CD14-positive monocyte (primary cell): Measurements from ENCODE around the gene LDAF1. TPM values are rescaled to one million over a fixed set of nuclear protein-coding genes. Genes with fewer than 3 reads are reported as not detected.
A peak's percentile ranks its signal among the peaks of the same experiment; 100 is the strongest.
"Not testable (repeated sequence)": the region's sequence is repeated elsewhere in the genome, so short reads cannot be mapped to it uniquely, and the experiment has no call there.

Experiments used
- DNase-seq, 3 donors: peaks; one replicate each; pipeline ENCODE4 v3.0.0-alpha.2; 2011 to 2022
- H2AFZ ChIP-seq: 2 replicates; pipeline ENCODE4 v1.6.0; 2012; ENCODE audit warnings: mild to moderate bottlenecking, low read depth, low read length, inconsistent platforms; ENCODE audit not compliant: insufficient read depth, poor library complexity, severe bottlenecking
- H3K27ac ChIP-seq, 2 donors: 1 replicate in 1 of 2; 2 replicates in 1 of 2; pipeline ENCODE4 v1.5.1; 2012 to 2013; ENCODE audit warnings: low read length in 2 of 2, control low read depth in 1 of 2, inconsistent platforms in 1 of 2, low read depth in 1 of 2, mild to moderate bottlenecking in 1 of 2
- H3K27me3 ChIP-seq, 2 donors: one replicate each; pipeline versions ENCODE4 v1.6.0 to v1.6.1; 2011 to 2013; ENCODE audit warnings: low read length in 2 of 2; ENCODE audit not compliant: control insufficient read depth in 2 of 2, insufficient read depth in 2 of 2
- H3K36me3 ChIP-seq, 2 donors: replicated peaks in 1 of 2; 1 replicate in 1 of 2; 2 replicates in 1 of 2; pipeline versions ENCODE4 v1.5.1 to v1.6.1; 2012 to 2013; ENCODE audit warnings: low read length in 2 of 2, control low read depth in 1 of 2, inconsistent platforms in 1 of 2, mild to moderate bottlenecking in 1 of 2; ENCODE audit not compliant: insufficient read depth in 2 of 2, control insufficient read depth in 1 of 2
- H3K4me1 ChIP-seq, 2 donors: 1 replicate in 1 of 2; 2 replicates in 1 of 2; pipeline versions ENCODE4 v1.5.1 to v1.6.1; 2012 to 2013; ENCODE audit warnings: low read length in 2 of 2, control low read depth in 1 of 2, inconsistent platforms in 1 of 2, mild to moderate bottlenecking in 1 of 2, moderate library complexity in 1 of 2; ENCODE audit not compliant: insufficient read depth in 2 of 2, control insufficient read depth in 1 of 2
- H3K4me2 ChIP-seq: replicated peaks from 2 replicates; pipeline ENCODE3; 2012; ENCODE audit warnings: low read length, moderate library complexity, mild to moderate bottlenecking; ENCODE audit not compliant: poor library complexity, severe bottlenecking; ENCODE audit errors: extremely low read depth
- H3K4me3 ChIP-seq, 3 experiments: fragments of 200-600 bp in 1 of 3; sonication (generic) in 1 of 3; replicated peaks in 1 of 3; 1 replicate in 2 of 3; 2 replicates in 1 of 3; pipeline ENCODE4 v1.5.1; 2011 to 2013; ENCODE audit warnings: low read length in 3 of 3, mild to moderate bottlenecking in 3 of 3, control low read depth in 2 of 3, low read depth in 2 of 3, inconsistent platforms in 1 of 3, moderate library complexity in 1 of 3
- H3K79me2 ChIP-seq: 2 replicates; pipeline ENCODE4 v1.6.0; 2012; ENCODE audit warnings: mild to moderate bottlenecking, control low read depth, inconsistent platforms, low read length, moderate library complexity; ENCODE audit not compliant: insufficient read depth
- H3K9ac ChIP-seq: 2 replicates; pipeline ENCODE4 v1.6.0; 2017; ENCODE audit warnings: low read length, mild to moderate bottlenecking; ENCODE audit not compliant: insufficient read depth, poor library complexity, severe bottlenecking
- H3K9me3 ChIP-seq, 2 donors: replicated peaks in 1 of 2; 1 replicate in 1 of 2; 2 replicates in 1 of 2; pipeline versions ENCODE4 v1.5.1 to v1.6.1; 2012 to 2013; ENCODE audit warnings: low read length in 2 of 2, control low read depth in 1 of 2; ENCODE audit not compliant: control insufficient read depth in 1 of 2, insufficient read depth in 1 of 2
- H4K20me1 ChIP-seq: 2 replicates; pipeline ENCODE4 v1.6.0; 2012; ENCODE audit warnings: mild to moderate bottlenecking, low read length, control low read depth, moderate library complexity; ENCODE audit not compliant: insufficient read depth
- H3K27ac Mint-ChIP-seq, 7 donors: one replicate each; pipeline ENCODE4 v1.8.0; 2020; ENCODE audit warnings: mild to moderate bottlenecking in 7 of 7, mixed read lengths in 7 of 7, moderate library complexity in 6 of 7, inconsistent platforms in 2 of 7
- H3K27me3 Mint-ChIP-seq, 3 donors: one replicate each; pipeline ENCODE4 v1.8.0; 2021 to 2022; ENCODE audit warnings: low read depth in 3 of 3, mild to moderate bottlenecking in 3 of 3, mixed read lengths in 3 of 3, moderate library complexity in 3 of 3, inconsistent platforms in 1 of 3
- H3K36me3 Mint-ChIP-seq, 2 donors: one replicate each; pipeline ENCODE4 v1.8.0; 2020; ENCODE audit warnings: mixed read lengths in 2 of 2, inconsistent platforms in 1 of 2, mild to moderate bottlenecking in 1 of 2
- H3K4me1 Mint-ChIP-seq: one replicate; pipeline ENCODE4 v1.8.0; 2020; ENCODE audit warnings: mild to moderate bottlenecking, mixed read lengths
- H3K4me3 Mint-ChIP-seq, 2 donors: one replicate each; pipeline ENCODE4 v1.8.0; 2020; ENCODE audit warnings: mild to moderate bottlenecking in 2 of 2, mixed read lengths in 2 of 2, moderate library complexity in 1 of 2
- H3K9me3 Mint-ChIP-seq, 7 donors: one replicate each; pipeline ENCODE4 v1.8.0; 2020 to 2022; ENCODE audit warnings: mixed read lengths in 7 of 7, mild to moderate bottlenecking in 6 of 7, moderate library complexity in 6 of 7, inconsistent platforms in 2 of 7
- CTCF ChIP-seq: fragments of 200-600 bp; IDR thresholded peaks from one replicate; pipeline ENCODE4 v1.8.0; 2022; ENCODE audit warnings: antibody characterized with exemption, mild to moderate bottlenecking
- WGBS: methylation state at CpG from one replicate; pipeline ENCODE4 v1.1.5; 2013; ENCODE audit warnings: missing lambda C conversion rate; ENCODE audit not compliant: insufficient coverage; 5-methylcytosine and 5-hydroxymethylcytosine counted together
- intact Hi-C, 2 donors: fragments of 100-400 bp; cut with micrococcal nuclease; formaldehyde crosslinking; loops; one replicate each; pipeline versions ENCODE4 v1.15.0 to v1.15.1; 2023
- polyA plus RNA-seq, 3 donors: library from polyadenylated mRNA; depleted of rRNA in 1 of 3; unstranded in 2 of 3; stranded (reverse) in 1 of 3; fragments of 300-500 nt in 2 of 3; fragments of >200 nt in 1 of 3; fragmentation: Illumina TruSeq in 2 of 3; gene quantifications; 1 replicate in 2 of 3; 2 replicates in 1 of 3; pipeline ENCODE4 v1.2.3, GENCODE V29; 2012 to 2021

The LDAF1 gene
- polyA plus RNA-seq, 3 donors, result 10.1 to 24.3 (median 17.9) TPM

- Mint-ChIP-seq H3K4me1 (no peaks in the 10 kb centered on the region), H3K36me3 (peaks cover 53 to 59% of the 10 kb centered on the region in 2 donors), H3K9me3 (no peaks in the 10 kb centered on the region), H3K27me3 (peaks cover 0 to 2% (median 2%) of the 10 kb centered on the region in 3 donors), H3K4me3 (no peak overlapping the region), H3K27ac (no peak overlapping the region)
- Histone ChIP-seq H3K4me1 (no peaks in the 10 kb centered on the region), H3K4me2 (no peak overlapping the region), H4K20me1 (no peaks in the 10 kb centered on the region), H3K79me2 (no peaks in the 10 kb centered on the region), H3K9me3 (no peaks in the 10 kb centered on the region), H2AFZ (no peak overlapping the region), H3K27ac (no peak overlapping the region), H3K9ac (no peak overlapping the region), H3K4me3 (no peak overlapping the region), H3K27me3 (no peaks in the 10 kb centered on the region), H3K36me3 (peaks cover 24 to 64% of the 10 kb centered on the region in 2 donors)
- intact Hi-C loops, result no loop called here
- DNase-seq, result no peak
- TF ChIP-seq CTCF, result no peak
- 100% methylated on average over 5 of the region's 12 CpGs for WGBS
These were observed 9.6 kb downstream of the LDAF1 start for GRCh38 chr16:21167929-21168602.

- WGBS, result no CpG with 5 or more reads among the region's 5 CpGs
- no peaks in the 10 kb centered on the region for H3K27me3 ChIP-seq
These were observed 10.9 kb downstream of the LDAF1 start for GRCh38 chr16:21169249-21169981.

GRCh38 chr16:21170116-21170515, 11.6 kb downstream of the LDAF1 start:
- peaks cover 55 to 61% of the 10 kb centered on the region in 2 donors for H3K36me3 Mint-ChIP-seq

More at GRCh38 chr16:21169249-21169981, 10.9 kb downstream of the LDAF1 start:
- Histone ChIP-seq H4K20me1 (no peaks in the 10 kb centered on the region), H3K9me3 (no peaks in the 10 kb centered on the region), H3K4me2 (no peak overlapping the region), H3K4me1 (no peaks in the 10 kb centered on the region), H3K27ac (no peak overlapping the region), H3K79me2 (no peaks in the 10 kb centered on the region), H2AFZ (no peak overlapping the region), H3K9ac (no peak overlapping the region), H3K4me3 (no peak overlapping the region), H3K36me3 (peaks cover 25 to 65% of the 10 kb centered on the region in 2 donors)
- TF ChIP-seq CTCF, result no peak
- DNase-seq, result no peak
- Mint-ChIP-seq H3K27ac (peak overlapping the region in 1 of 7 donors; percentile 69), H3K9me3 (no peaks in the 10 kb centered on the region), H3K4me3 (no peak overlapping the region), H3K36me3 (peaks cover 54 to 62% of the 10 kb centered on the region in 2 donors), H3K27me3 (peaks cover 0 to 2% (median 2%) of the 10 kb centered on the region in 3 donors), H3K4me1 (no peaks in the 10 kb centered on the region)
- intact Hi-C loops, result no loop called here

More at GRCh38 chr16:21170116-21170515, 11.6 kb downstream of the LDAF1 start:
- H3K4me2 ChIP-seq, H3K9me3 Mint-ChIP-seq, H4K20me1 ChIP-seq, H3K4me3 ChIP-seq, H3K4me1 Mint-ChIP-seq, H2AFZ ChIP-seq, H3K4me1 ChIP-seq, DNase-seq, H3K79me2 ChIP-seq, H3K27ac ChIP-seq, intact Hi-C loops, H3K9me3 ChIP-seq, H3K4me3 Mint-ChIP-seq, H3K27me3 Mint-ChIP-seq, H3K27me3 ChIP-seq, H3K9ac ChIP-seq: not testable (repeated sequence)
- WGBS, result 98% methylated on average over 7 of the region's 8 CpGs
- H3K36me3 ChIP-seq, result peaks cover 22 to 65% of the 10 kb centered on the region in 2 donors
- H3K27ac Mint-ChIP-seq, result peak overlapping the region in 1 of 7 donors; percentile 58
